HEK293T (cell line): ENCODE results near the gene GABRG3.

Experiments used
- ELF4 ChIP-seq: fragments of 450-650 bp; IDR thresholded peaks from 2 replicates; pipeline ENCODE4 v1.6.1; 2017; ENCODE audit warnings: antibody characterized with exemption
- FOXM1 ChIP-seq: fragments of 450-650 bp; IDR thresholded peaks from 2 replicates; pipeline ENCODE4 v1.6.1; 2017; ENCODE audit warnings: mild to moderate bottlenecking, borderline replicate concordance
- TARDBP ChIP-seq: fragments of 450-650 bp; IDR thresholded peaks from 2 replicates; pipeline ENCODE4 v1.6.1; 2016
- ZNF384 ChIP-seq: fragments of 450-650 bp; IDR thresholded peaks from 2 replicates; pipeline ENCODE4 v1.6.1; 2016

DNA sequence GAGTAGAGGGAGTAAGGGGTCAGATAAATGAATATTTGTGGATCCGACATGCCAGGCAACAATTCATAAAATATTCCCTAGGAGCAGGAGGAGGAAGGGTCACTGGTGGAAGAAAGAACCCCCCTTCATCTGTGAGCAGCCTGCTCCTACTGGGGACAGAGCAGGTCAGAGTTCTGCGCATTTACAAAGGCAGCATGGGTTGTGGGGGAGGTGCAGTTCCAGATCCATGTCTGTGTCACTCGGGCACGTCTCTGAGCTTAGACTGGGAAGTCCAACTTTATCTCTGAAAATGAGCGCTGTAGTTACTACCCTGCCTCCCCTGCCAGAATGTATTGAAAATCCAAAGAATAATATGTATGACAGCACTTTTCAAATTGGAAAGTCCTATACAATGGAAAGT, 115.2 kb downstream of the GABRG3 start:
- no peak for TF ChIP-seq TARDBP
- no peak for TF ChIP-seq FOXM1
- no peak for TF ChIP-seq ELF4
- TF ChIP-seq ZNF384 = no peak
